Measurements from ENCODE around the gene PRDM16.

Gene PRDM16

GRCh38 chr1:3370856-3371703 lies 302.1 kb downstream of the PRDM16 start:
- H3K4me2 ChIP-seq (ENCODE audit: low read length), result no peak overlapping the region
- H3K4me1 ChIP-seq (ENCODE audit: insufficient read depth, low read length, severe bottlenecking), result no peaks in the 10 kb centered on the region
- H2AFZ ChIP-seq (ENCODE audit: low read length), result no peak overlapping the region
- TF ChIP-seq CTCF (IDR thresholded peaks at IDR 0.05; ENCODE audit: low read length), result no peak
- no peak for TF ChIP-seq EZH2 (IDR thresholded peaks at IDR 0.05; ENCODE audit: borderline replicate concordance, low read length)
- H3K36me3 ChIP-seq (ENCODE audit: insufficient read depth, low read length), result no peaks in the 10 kb centered on the region
- H3K9ac ChIP-seq (ENCODE audit: low read length), result no peak overlapping the region
- H4K20me1 ChIP-seq (ENCODE audit: insufficient read depth, low read length), result no peaks in the 10 kb centered on the region
- no peaks in the 10 kb centered on the region for H3K79me2 ChIP-seq (ENCODE audit: insufficient read depth, low read length)
- H3F3A ChIP-seq (ENCODE audit: insufficient read depth, low read length), result no peaks in the 10 kb centered on the region
- no peak overlapping the region for H3K4me3 ChIP-seq (ENCODE audit: low read depth, low read length, poor library complexity, severe bottlenecking)
- no peaks in the 10 kb centered on the region for H3K9me3 ChIP-seq (ENCODE audit: low read length)
- peaks cover 3% of the 10 kb centered on the region; the same call in 1 of the 2 replicates for H3K27me3 ChIP-seq (ENCODE audit: insufficient read depth, low read length)
- no peaks in the 10 kb centered on the region for H3K9me2 ChIP-seq (ENCODE audit: low read depth, low read length)
- no peak overlapping the region for H3K27ac ChIP-seq (ENCODE audit: low read depth, low read length, poor library complexity, severe bottlenecking)

- Histone ChIP-seq H3K9me3 (ENCODE audit: low read length) (no peaks in the 10 kb centered on the region), H3K4me3 (ENCODE audit: low read depth, low read length, poor library complexity, severe bottlenecking) (no peak overlapping the region), H3K4me1 (ENCODE audit: insufficient read depth, low read length, severe bottlenecking) (no peaks in the 10 kb centered on the region), H3K9me2 (ENCODE audit: low read depth, low read length) (no peaks in the 10 kb centered on the region), H3K9ac (ENCODE audit: low read length) (no peak overlapping the region), H2AFZ (ENCODE audit: low read length) (no peak overlapping the region), H3K79me2 (ENCODE audit: insufficient read depth, low read length) (no peaks in the 10 kb centered on the region), H3K27ac (ENCODE audit: low read depth, low read length, poor library complexity, severe bottlenecking) (no peak overlapping the region), H3F3A (ENCODE audit: insufficient read depth, low read length) (no peaks in the 10 kb centered on the region), H4K20me1 (ENCODE audit: insufficient read depth, low read length) (no peaks in the 10 kb centered on the region), H3K36me3 (ENCODE audit: insufficient read depth, low read length) (no peaks in the 10 kb centered on the region), H3K27me3 (ENCODE audit: insufficient read depth, low read length) (peaks cover 3% of the 10 kb centered on the region; the same call in 1 of the 2 replicates), H3K4me2 (ENCODE audit: low read length) (no peak overlapping the region)
- TF ChIP-seq EZH2 (IDR thresholded peaks at IDR 0.05; ENCODE audit: borderline replicate concordance, low read length) (no peak), CTCF (IDR thresholded peaks at IDR 0.05; ENCODE audit: low read length) (no peak)
Measured at GRCh38 chr1:3372317-3372716, 303.3 kb downstream of the PRDM16 start.

- no peaks in the 10 kb centered on the region for H3K4me1 ChIP-seq (ENCODE audit: insufficient read depth, low read length, severe bottlenecking)
- no peaks in the 10 kb centered on the region for H3K79me2 ChIP-seq (ENCODE audit: insufficient read depth, low read length)
- no peak overlapping the region for H3K4me2 ChIP-seq (ENCODE audit: low read length)
- TF ChIP-seq CTCF (IDR thresholded peaks at IDR 0.05; ENCODE audit: low read length), result no peak
- no peak overlapping the region for H3K9ac ChIP-seq (ENCODE audit: low read length)
- H3K27me3 ChIP-seq (ENCODE audit: insufficient read depth, low read length), result peaks cover 3% of the 10 kb centered on the region; the same call in 1 of the 2 replicates
- no peaks in the 10 kb centered on the region for H4K20me1 ChIP-seq (ENCODE audit: insufficient read depth, low read length)
- H3K9me3 ChIP-seq (ENCODE audit: low read length), result no peaks in the 10 kb centered on the region
- no peak overlapping the region for H3K4me3 ChIP-seq (ENCODE audit: low read depth, low read length, poor library complexity, severe bottlenecking)
- H3K27ac ChIP-seq (ENCODE audit: low read depth, low read length, poor library complexity, severe bottlenecking), result no peak overlapping the region
- H2AFZ ChIP-seq (ENCODE audit: low read length), result no peak overlapping the region
- H3K9me2 ChIP-seq (ENCODE audit: low read depth, low read length), result no peaks in the 10 kb centered on the region
- no peaks in the 10 kb centered on the region for H3F3A ChIP-seq (ENCODE audit: insufficient read depth, low read length)
- no peaks in the 10 kb centered on the region for H3K36me3 ChIP-seq (ENCODE audit: insufficient read depth, low read length)
Measured at GRCh38 chr1:3373175-3373574, 304.2 kb downstream of the PRDM16 start.

All from OCI-LY1 (cell line).